ENCODE data around the gene ADAM11. TPM values are rescaled to one million over a fixed set of nuclear protein-coding genes. Genes with fewer than 3 reads are reported as not detected.

ADAM11 gene
- total and polyA plus RNA-seq, 2 of the 4 experiments (the other 2 are of a cell fraction) = 0.36 to 0.53 TPM

DNA sequence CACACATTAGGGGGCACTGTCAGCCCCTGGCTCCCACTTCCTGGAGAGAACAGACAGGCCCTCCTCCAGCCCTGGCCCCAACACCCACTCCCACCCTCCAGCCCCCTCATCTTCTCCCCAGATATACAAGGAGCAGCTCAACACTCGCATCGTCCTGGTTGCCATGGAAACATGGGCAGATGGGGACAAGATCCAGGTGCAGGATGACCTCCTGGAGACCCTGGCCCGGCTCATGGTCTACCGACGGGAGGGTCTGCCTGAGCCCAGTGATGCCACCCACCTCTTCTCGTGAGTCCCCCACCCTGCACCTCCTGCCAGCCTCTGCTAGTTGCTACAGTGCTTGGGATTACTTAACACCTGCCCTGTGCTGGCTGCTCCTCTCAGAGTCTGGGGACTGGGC is 14.4 kb downstream of the ADAM11 start:
- dilution Hi-C loops (cut with HindIII; ENCODE audit: low sequenced_read_pairs, unreplicated experiment) = no loop called here

More for the DNA sequence above, 14.4 kb downstream of the ADAM11 start:
- Histone ChIP-seq H2BK15ac (ENCODE audit: low read depth, low read length) (no peak overlapping the region), H3K4me1 (ENCODE audit: control insufficient read depth, insufficient read depth, low read length) (no peaks in the 10 kb centered on the region), H4K8ac (ENCODE audit: low read depth in 2 of 2, low read length in 2 of 2) (no peak overlapping the region), H2AK5ac (ENCODE audit: low read depth, low read length) (no peak overlapping the region), H4K91ac (ENCODE audit: insufficient read depth, low read depth, low read length) (no peak overlapping the region), H2BK5ac (ENCODE audit: low read depth, low read length, poor library complexity, severe bottlenecking) (no peak overlapping the region), H3K9ac (ENCODE audit: low read depth, low read length) (no peak overlapping the region), H4K20me1 (ENCODE audit: insufficient read depth, low read length) (no peaks in the 10 kb centered on the region; the same call in 1 of the 2 replicates), H3K27ac (ENCODE audit: insufficient read depth, low read length) (no peak overlapping the region), H2AFZ (replicated peaks; ENCODE audit: low read length, poor library complexity) (no peak overlapping the region), H3K4ac (ENCODE audit: low read depth, low read length) (no peak overlapping the region), H2AK9ac (replicated peaks; ENCODE audit: low read depth, low read length, poor library complexity) (peak overlapping the region; percentile 16), H3K56ac (ENCODE audit: extremely low read depth, insufficient read depth, low read length) (no peak overlapping the region), H3K14ac (replicated peaks; ENCODE audit: low read depth, low read length) (no peak overlapping the region), H3K4me2 (ENCODE audit: low read depth, low read length) (no peak overlapping the region), H3K18ac (ENCODE audit: low read depth, low read length) (no peak overlapping the region), H2BK120ac (ENCODE audit: low read depth, low read length) (no peak overlapping the region), H3K9me1 (ENCODE audit: insufficient read depth, low read length) (no peaks in the 10 kb centered on the region), H3K23ac (ENCODE audit: low read depth, low read length) (no peak overlapping the region), H3K9me3 (ENCODE audit: control insufficient read depth, insufficient read depth, low read length) (no peaks in the 10 kb centered on the region), H4K5ac (ENCODE audit: low read depth, low read length) (no peak overlapping the region), H3K36me3 (ENCODE audit: control insufficient read depth, insufficient read depth, low read length) (no peaks in the 10 kb centered on the region), H3K4me3 (ENCODE audit: insufficient read depth, low read depth, low read length) (no peak overlapping the region), H2BK20ac (ENCODE audit: low read depth, low read length) (no peak overlapping the region), H3K79me1 (ENCODE audit: low read depth in 1 of 2, low read length in 2 of 2) (no peaks in the 10 kb centered on the region), H3K27me3 (ENCODE audit: control insufficient read depth, insufficient read depth, low read length) (peaks cover 12% of the 10 kb centered on the region)
- in situ Hi-C loops (cut with MboI; ENCODE audit: low sequenced_read_pairs) = no loop called here
- intact Hi-C loops (cut with micrococcal nuclease) = no loop called here
- WGBS, 2 experiments (ENCODE audit: extremely low coverage in 2 of 2, insufficient read length in 1 of 2) = 17% methylated on average over 3 of the region's 6 CpGs; no CpG with 5 or more reads in 1 of the 2 experiments
- POLR2A ChIA-PET (ENCODE audit: unreplicated experiment) = no interaction called here
- CTCF ChIA-PET = no interaction called here
- TF ChIP-seq SMC3 (IDR thresholded peaks at IDR 0.05; ENCODE audit: low read depth, low read length) (no peak), RAD21 (IDR thresholded peaks at IDR 0.05; ENCODE audit: low read length) (no peak), BHLHE40 (IDR thresholded peaks at IDR 0.05; ENCODE audit: low read depth, low read length) (no peak), RFX5 (IDR thresholded peaks at IDR 0.05; ENCODE audit: low read depth, low read length) (no peak), POLR2A (IDR thresholded peaks at IDR 0.05; ENCODE audit: low read depth, low read length) (no peak)
- TF ChIP-seq, protein P1, sequence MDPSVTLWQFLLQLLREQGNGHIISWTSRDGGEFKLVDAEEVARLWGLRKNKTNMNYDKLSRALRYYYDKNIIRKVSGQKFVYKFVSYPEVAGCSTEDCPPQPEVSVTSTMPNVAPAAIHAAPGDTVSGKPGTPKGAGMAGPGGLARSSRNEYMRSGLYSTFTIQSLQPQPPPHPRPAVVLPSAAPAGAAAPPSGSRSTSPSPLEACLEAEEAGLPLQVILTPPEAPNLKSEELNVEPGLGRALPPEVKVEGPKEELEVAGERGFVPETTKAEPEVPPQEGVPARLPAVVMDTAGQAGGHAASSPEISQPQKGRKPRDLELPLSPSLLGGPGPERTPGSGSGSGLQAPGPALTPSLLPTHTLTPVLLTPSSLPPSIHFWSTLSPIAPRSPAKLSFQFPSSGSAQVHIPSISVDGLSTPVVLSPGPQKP (IDR thresholded peaks at IDR 0.05; ENCODE audit: borderline replicate concordance, low read depth, low read length) = no peak
- DNase-seq (no peak), ATAC-seq (ENCODE audit: low read depth) (no peak)
- BruUV-seq (replicated peaks) = no TSS peak

Data from IMR-90 (cell line).